Keratinocyte (primary cell): ENCODE measurements around the gene LDB2. TPM values are rescaled to one million over a fixed set of nuclear protein-coding genes. Genes with fewer than 3 reads are reported as not detected.

Experiments
- DNase-seq: peaks from one replicate; pipeline ENCODE4 v3.0.0-alpha.2; 2011; ENCODE audit warnings: low read depth, missing footprints, low spot score
- FAIRE-seq: peaks from 2 replicates; lab custom pipeline; 2011; peaks lifted over from hg19 to GRCh38; lab: Jason Lieb, UNC
- H2AFZ ChIP-seq: 2 replicates; pipeline ENCODE4 v1.6.0; 2012; ENCODE audit warnings: low read length, control low read depth, inconsistent platforms; ENCODE audit not compliant: control insufficient read depth
- H3K27ac ChIP-seq: 2 replicates; pipeline ENCODE4 v1.5.1; 2011; ENCODE audit warnings: low read length; ENCODE audit not compliant: control insufficient read depth, insufficient read depth
- H3K27me3 ChIP-seq: 3 replicates; pipeline ENCODE4 v1.6.0; 2011; ENCODE audit warnings: low read length; ENCODE audit not compliant: control insufficient read depth, insufficient read depth; ENCODE audit errors: extremely low read depth
- H3K36me3 ChIP-seq, 2 experiments: 2 replicates in 1 of 2; 3 replicates in 1 of 2; pipeline ENCODE4 v1.5.1; 2011; ENCODE audit warnings: low read length in 2 of 2, mild to moderate bottlenecking in 1 of 2; ENCODE audit not compliant: control insufficient read depth in 2 of 2, insufficient read depth in 2 of 2; ENCODE audit errors: extremely low read depth in 1 of 2
- H3K4me1 ChIP-seq: 3 replicates; pipeline ENCODE4 v1.5.1; 2011; ENCODE audit warnings: low read length; ENCODE audit not compliant: control insufficient read depth, insufficient read depth; ENCODE audit errors: extremely low read depth
- H3K4me2 ChIP-seq: 3 replicates; pipeline ENCODE4 v1.6.0; 2011; ENCODE audit warnings: low read depth, low read length; ENCODE audit not compliant: control insufficient read depth, insufficient read depth; ENCODE audit errors: extremely low read depth
- H3K4me3 ChIP-seq, 3 experiments: fragments of 200-600 bp in 1 of 3; sonication (generic) in 1 of 3; 2 replicates in 2 of 3; 3 replicates in 1 of 3; pipeline ENCODE4 v1.5.1; 2011 to 2016; ENCODE audit warnings: low read length in 3 of 3, mild to moderate bottlenecking in 3 of 3, control low read depth in 2 of 3, inconsistent platforms in 1 of 3, low read depth in 1 of 3, mixed read lengths in 1 of 3, mixed run types in 1 of 3, moderate library complexity in 1 of 3; ENCODE audit not compliant: control insufficient read depth in 2 of 3, insufficient read depth in 2 of 3; ENCODE audit errors: extremely low read depth in 1 of 3
- H3K79me2 ChIP-seq: 2 replicates; pipeline ENCODE4 v1.6.0; 2012; ENCODE audit warnings: low read length; ENCODE audit not compliant: control insufficient read depth, insufficient read depth
- H3K9ac ChIP-seq: 3 replicates; pipeline ENCODE4 v1.6.0; 2011; ENCODE audit warnings: low read length; ENCODE audit not compliant: control insufficient read depth, insufficient read depth; ENCODE audit errors: extremely low read depth
- H3K9me1 ChIP-seq: 3 replicates; pipeline ENCODE4 v1.6.0; 2011; ENCODE audit warnings: low read length; ENCODE audit not compliant: control insufficient read depth, insufficient read depth; ENCODE audit errors: extremely low read depth
- H3K9me3 ChIP-seq: 2 replicates; pipeline ENCODE4 v1.5.1; 2012; ENCODE audit warnings: low read depth, low read length; ENCODE audit not compliant: control insufficient read depth
- H4K20me1 ChIP-seq: 3 replicates; pipeline ENCODE4 v1.6.0; 2011; ENCODE audit warnings: low read length; ENCODE audit not compliant: control insufficient read depth, insufficient read depth; ENCODE audit errors: extremely low read depth
- CTCF ChIP-seq, 3 experiments: IDR thresholded peaks in 1 of 3; conservative IDR thresholded peaks in 1 of 3; optimal IDR thresholded peaks in 1 of 3; 2 replicates in 2 of 3; 3 replicates in 1 of 3; pipeline versions ENCODE3 to v1.5.1; 2011; ENCODE audit warnings: low read length in 3 of 3, mild to moderate bottlenecking in 3 of 3, moderate library complexity in 2 of 3, control low read depth in 1 of 3, inconsistent platforms in 1 of 3; ENCODE audit not compliant: insufficient read depth in 2 of 3; ENCODE audit errors: extremely low read depth in 1 of 3
- EZH2 ChIP-seq: IDR thresholded peaks from one replicate; pipeline ENCODE4 v1.6.1; 2012; ENCODE audit warnings: inconsistent platforms, mild to moderate bottlenecking, low read length, moderate library complexity
- dilution Hi-C: fragments of 300-500 bp; cut with MboI; formaldehyde crosslinking; loops from one replicate; pipeline ENCODE4 v1.7.0; 2020; ENCODE audit warnings: low sequenced_read_pairs; ENCODE audit not compliant: extremely low pct_ligation_motif_present
- polyA plus RNA-seq, 5 experiments: library from polyadenylated mRNA; depleted of rRNA in 3 of 5; stranded (reverse) in 3 of 5; stranded (forward) in 1 of 5; unstranded in 1 of 5; fragments of >200 nt; gene quantifications; 1 replicate in 1 of 5; 2 replicates in 3 of 5; 3 replicates in 1 of 5; pipeline versions ENCODE4 v1.2.1 to v1.2.3, GENCODE V29; 2011 to 2012; ENCODE audit warnings: missing spikeins in 2 of 5, low read depth in 1 of 5, low replicate concordance in 1 of 5

Gene LDB2
- polyA plus RNA-seq, 1 donor (not counting 4 experiments of a cell fraction or from before 2014, with no cell fraction given): not detected

GRCh38 chr4:16580514-16580913, 317.9 kb downstream of the LDB2 start:
- TF ChIP-seq EZH2 (no peak), CTCF (optimal IDR thresholded peaks at IDR 0.05 in 1 of 3, IDR thresholded peaks at IDR 0.05 in 1 of 3, conservative IDR thresholded peaks at IDR 0.05 in 1 of 3; ENCODE audit: extremely low read depth in 1 of 3, insufficient read depth in 2 of 3, low read length in 3 of 3) (no peak)
- DNase-seq: no peak
- H2AFZ ChIP-seq: no peak overlapping the region
- H3K4me1 ChIP-seq: no peaks in the 10 kb centered on the region
- no peaks in the 10 kb centered on the region for H4K20me1 ChIP-seq
- no peak overlapping the region for H3K4me2 ChIP-seq
- no peaks in the 10 kb centered on the region for H3K79me2 ChIP-seq
- H3K9me1 ChIP-seq: no peaks in the 10 kb centered on the region
- H3K27me3 ChIP-seq: no peaks in the 10 kb centered on the region
- no peak for FAIRE-seq
- no peaks in the 10 kb centered on the region for H3K36me3 ChIP-seq
- no peak overlapping the region for H3K27ac ChIP-seq
- H3K4me3 ChIP-seq: no peak overlapping the region
- dilution Hi-C loops: no loop called here
- H3K9me3 ChIP-seq: peaks cover 6% of the 10 kb centered on the region
- no peak overlapping the region for H3K9ac ChIP-seq

- no peaks in the 10 kb centered on the region for H3K9me1 ChIP-seq
- H3K27me3 ChIP-seq: no peaks in the 10 kb centered on the region
- peaks cover 6% of the 10 kb centered on the region for H3K9me3 ChIP-seq
- dilution Hi-C loops: no loop called here
- H3K9ac ChIP-seq: no peak overlapping the region
- no peaks in the 10 kb centered on the region for H3K79me2 ChIP-seq
- no peak overlapping the region for H3K27ac ChIP-seq
- FAIRE-seq (no peak), DNase-seq (no peak)
- no peak overlapping the region for H2AFZ ChIP-seq
- H3K4me1 ChIP-seq: no peaks in the 10 kb centered on the region
- H4K20me1 ChIP-seq: no peaks in the 10 kb centered on the region
- no peak overlapping the region for H3K4me3 ChIP-seq
- H3K4me2 ChIP-seq: no peak overlapping the region
- no peak for TF ChIP-seq CTCF (optimal IDR thresholded peaks at IDR 0.05 in 1 of 3, IDR thresholded peaks at IDR 0.05 in 1 of 3, conservative IDR thresholded peaks at IDR 0.05 in 1 of 3; ENCODE audit: extremely low read depth in 1 of 3, insufficient read depth in 2 of 3, low read length in 3 of 3)
- TF ChIP-seq EZH2: no peak
- H3K36me3 ChIP-seq: no peaks in the 10 kb centered on the region
These were observed 318.6 kb downstream of the LDB2 start for GRCh38 chr4:16579866-16580265.
